ENCODE results near the gene GRIA3. TPM values are rescaled to one million over a fixed set of nuclear protein-coding genes. Genes with fewer than 3 reads are reported as not detected.

GRIA3 gene
- total RNA-seq, 1 experiment from 2014 or later = not detected

DNA sequence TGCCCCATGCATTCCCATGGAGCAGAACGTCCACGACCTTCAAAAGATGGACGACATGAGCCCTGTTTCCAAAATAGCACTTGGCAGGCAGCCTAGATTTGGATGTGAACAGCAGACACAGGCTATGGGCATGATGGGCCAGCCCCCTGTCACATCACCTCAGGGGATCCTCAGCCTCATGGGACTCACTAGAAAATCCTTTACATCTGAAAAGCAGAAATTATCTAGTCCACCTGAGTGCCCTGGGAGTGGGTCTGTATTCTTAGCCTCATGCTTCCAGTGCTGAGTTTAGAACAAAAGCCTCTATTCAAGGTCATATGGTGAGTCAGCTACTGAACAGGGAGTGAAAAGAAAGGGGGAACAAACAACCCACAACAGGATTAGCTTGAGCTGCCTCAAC lies 35.8 kb downstream of the GRIA3 start:
- Mint-ChIP-seq H3K27ac (ENCODE audit: low read depth, unreplicated experiment) (no peak overlapping the region), H3K36me3 (ENCODE audit: insufficient read depth, unreplicated experiment) (no peaks in the 10 kb centered on the region), H3K9me3 (ENCODE audit: unreplicated experiment) (no peaks in the 10 kb centered on the region), H3K4me1 (ENCODE audit: insufficient read depth, unreplicated experiment) (no peaks in the 10 kb centered on the region), H3K4me3 (ENCODE audit: unreplicated experiment) (no peak overlapping the region), H3K27me3 (ENCODE audit: insufficient read depth, unreplicated experiment) (no peaks in the 10 kb centered on the region)
- no peak for DNase-seq (ENCODE audit: unreplicated experiment)
- intact Hi-C loops (cut with micrococcal nuclease) = no loop called here
- TF ChIP-seq, protein P1, sequence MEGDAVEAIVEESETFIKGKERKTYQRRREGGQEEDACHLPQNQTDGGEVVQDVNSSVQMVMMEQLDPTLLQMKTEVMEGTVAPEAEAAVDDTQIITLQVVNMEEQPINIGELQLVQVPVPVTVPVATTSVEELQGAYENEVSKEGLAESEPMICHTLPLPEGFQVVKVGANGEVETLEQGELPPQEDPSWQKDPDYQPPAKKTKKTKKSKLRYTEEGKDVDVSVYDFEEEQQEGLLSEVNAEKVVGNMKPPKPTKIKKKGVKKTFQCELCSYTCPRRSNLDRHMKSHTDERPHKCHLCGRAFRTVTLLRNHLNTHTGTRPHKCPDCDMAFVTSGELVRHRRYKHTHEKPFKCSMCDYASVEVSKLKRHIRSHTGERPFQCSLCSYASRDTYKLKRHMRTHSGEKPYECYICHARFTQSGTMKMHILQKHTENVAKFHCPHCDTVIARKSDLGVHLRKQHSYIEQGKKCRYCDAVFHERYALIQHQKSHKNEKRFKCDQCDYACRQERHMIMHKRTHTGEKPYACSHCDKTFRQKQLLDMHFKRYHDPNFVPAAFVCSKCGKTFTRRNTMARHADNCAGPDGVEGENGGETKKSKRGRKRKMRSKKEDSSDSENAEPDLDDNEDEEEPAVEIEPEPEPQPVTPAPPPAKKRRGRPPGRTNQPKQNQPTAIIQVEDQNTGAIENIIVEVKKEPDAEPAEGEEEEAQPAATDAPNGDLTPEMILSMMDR (IDR thresholded peaks at IDR 0.05; ENCODE audit: unreplicated experiment) = no peak
- no TSS peak for BruUV-seq (replicated peaks)
- ChIA-PET CTCF (no interaction called here), POLR2A (no interaction called here)

DNA sequence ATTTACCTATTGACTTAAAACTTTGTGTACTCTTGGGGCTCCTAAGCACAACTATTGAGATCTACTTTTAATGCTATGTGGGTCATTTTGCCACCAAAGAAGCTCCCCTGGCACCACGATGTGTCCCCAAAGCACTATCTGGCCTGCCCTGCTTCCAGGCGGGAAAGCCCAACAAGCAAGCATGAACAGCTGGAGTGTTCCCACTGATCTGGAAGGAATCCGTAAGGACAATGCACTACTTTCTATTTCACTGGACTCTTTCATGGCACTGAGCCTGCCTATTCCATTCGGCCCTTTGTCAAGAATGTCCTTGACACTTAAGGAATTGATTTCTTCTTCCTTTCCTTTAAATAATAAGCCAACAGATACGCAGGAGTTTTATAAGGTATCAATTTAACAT lies 38.8 kb downstream of the GRIA3 start:
- intact Hi-C loops (cut with micrococcal nuclease) = no loop called here
- POLR2A ChIA-PET = no interaction called here
- no peaks in the 10 kb centered on the region for H3K27me3 Mint-ChIP-seq (ENCODE audit: insufficient read depth, unreplicated experiment)
- no peak overlapping the region for H3K4me3 Mint-ChIP-seq (ENCODE audit: unreplicated experiment)
- no peak overlapping the region for H3K27ac Mint-ChIP-seq (ENCODE audit: low read depth, unreplicated experiment)
- H3K4me1 Mint-ChIP-seq (ENCODE audit: insufficient read depth, unreplicated experiment) = no peaks in the 10 kb centered on the region
- TF ChIP-seq, protein P1 (IDR thresholded peaks at IDR 0.05; ENCODE audit: unreplicated experiment) = no peak
- H3K9me3 Mint-ChIP-seq (ENCODE audit: unreplicated experiment) = no peaks in the 10 kb centered on the region
- DNase-seq (ENCODE audit: unreplicated experiment) = no peak
- BruUV-seq (replicated peaks) = no TSS peak
- no peaks in the 10 kb centered on the region for H3K36me3 Mint-ChIP-seq (ENCODE audit: insufficient read depth, unreplicated experiment)
- CTCF ChIA-PET = interaction anchor here (0.7 kb wide), 1 partner anchor 8 kb away, joined by 4 read pairs; no protein-coding TSS in a partner anchor

DNA sequence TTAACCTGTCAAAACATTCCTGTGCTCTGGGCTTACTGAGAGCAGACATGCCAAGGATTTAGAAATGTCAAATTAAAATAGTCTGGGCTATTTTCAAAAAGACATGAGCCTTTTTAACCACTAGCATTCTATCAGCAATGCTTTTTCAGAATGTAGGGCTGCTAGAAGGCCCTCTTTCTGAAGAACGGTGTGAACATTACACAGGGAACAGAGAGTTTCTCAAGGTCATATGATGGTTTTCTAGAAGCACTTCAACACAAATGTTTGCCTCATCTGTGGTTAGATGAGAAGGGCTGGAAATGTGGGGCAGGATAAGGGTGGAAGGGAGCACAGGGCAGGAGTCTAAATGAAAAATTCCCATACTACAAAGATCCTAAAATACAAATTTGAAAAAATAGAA lies 39.3 kb downstream of the GRIA3 start:
- Mint-ChIP-seq H3K9me3 (ENCODE audit: unreplicated experiment) (no peaks in the 10 kb centered on the region), H3K36me3 (ENCODE audit: insufficient read depth, unreplicated experiment) (no peaks in the 10 kb centered on the region), H3K4me1 (ENCODE audit: insufficient read depth, unreplicated experiment) (no peaks in the 10 kb centered on the region), H3K4me3 (ENCODE audit: unreplicated experiment) (no peak overlapping the region), H3K27me3 (ENCODE audit: insufficient read depth, unreplicated experiment) (no peaks in the 10 kb centered on the region), H3K27ac (ENCODE audit: low read depth, unreplicated experiment) (no peak overlapping the region)
- no peak for DNase-seq (ENCODE audit: unreplicated experiment)
- no TSS peak for BruUV-seq (replicated peaks)
- ChIA-PET CTCF (no interaction called here), POLR2A (no interaction called here)
- TF ChIP-seq, protein P1 (IDR thresholded peaks at IDR 0.05; ENCODE audit: unreplicated experiment) = no peak
- intact Hi-C loops (cut with micrococcal nuclease) = no loop called here

DNA sequence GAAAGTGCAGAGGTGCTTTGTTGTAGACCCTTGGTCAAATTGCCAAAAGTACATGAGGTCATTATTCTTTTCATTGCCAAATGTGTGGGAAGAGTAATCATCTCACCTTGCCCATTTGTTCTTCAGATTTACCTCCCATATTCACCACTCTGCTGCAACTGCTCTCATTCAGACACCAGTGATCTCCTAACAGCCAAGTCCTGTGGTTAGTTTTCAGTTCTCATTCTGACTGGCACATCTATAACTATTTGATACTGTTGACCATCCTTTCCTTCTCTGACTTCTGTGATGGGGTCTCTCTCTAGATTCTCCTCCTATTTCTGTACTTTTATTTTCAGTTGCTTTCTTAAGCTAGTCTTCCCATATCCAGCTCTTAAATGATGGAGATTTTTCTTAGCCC lies 39.8 kb downstream of the GRIA3 start:
- intact Hi-C loops (cut with micrococcal nuclease) = no loop called here
- Mint-ChIP-seq H3K36me3 (ENCODE audit: insufficient read depth, unreplicated experiment) (no peaks in the 10 kb centered on the region), H3K4me1 (ENCODE audit: insufficient read depth, unreplicated experiment) (no peaks in the 10 kb centered on the region), H3K4me3 (ENCODE audit: unreplicated experiment) (no peak overlapping the region), H3K9me3 (ENCODE audit: unreplicated experiment) (no peaks in the 10 kb centered on the region), H3K27ac (ENCODE audit: low read depth, unreplicated experiment) (no peak overlapping the region), H3K27me3 (ENCODE audit: insufficient read depth, unreplicated experiment) (no peaks in the 10 kb centered on the region)
- TF ChIP-seq, protein P1 (IDR thresholded peaks at IDR 0.05; ENCODE audit: unreplicated experiment) = no peak
- CTCF ChIA-PET = no interaction called here
- DNase-seq (ENCODE audit: unreplicated experiment) = no peak
- POLR2A ChIA-PET = interaction anchor here (0.8 kb wide), 1 partner anchor 30 kb away, joined by 3 read pairs; no protein-coding TSS in a partner anchor
- no TSS peak for BruUV-seq (replicated peaks)
